Gastroesophageal sphincter (tissue), 4 donors: ENCODE results near the gene LRRIQ1. TPM values are rescaled to one million over a fixed set of nuclear protein-coding genes. Genes with fewer than 3 reads are reported as not detected.

Experiments used
- ATAC-seq: fragments of 150-250 bp; one replicate; pipeline ENCODE4 v1.9.1; 2016; ENCODE audit warnings: mild to moderate bottlenecking, moderate library complexity
- H3K27ac ChIP-seq, 4 donors: fragments of 200-600 bp; sonication (generic) in 3 of 4; 1 replicate in 3 of 4; 2 replicates in 1 of 4; pipeline ENCODE4 v1.5.1; 2016 to 2019
- H3K27me3 ChIP-seq: fragments of 200-600 bp; sonication (generic); one replicate; pipeline ENCODE4 v1.5.1; 2019
- H3K36me3 ChIP-seq, 2 donors: fragments of 200-600 bp; sonication (generic); one replicate each; pipeline ENCODE4 v1.5.1; 2019; ENCODE audit warnings: control low read depth in 1 of 2
- H3K4me1 ChIP-seq, 3 donors: fragments of 200-600 bp; sonication (generic); 1 replicate in 2 of 3; 2 replicates in 1 of 3; pipeline ENCODE4 v1.5.1; 2016 to 2019; ENCODE audit warnings: control low read depth in 2 of 3
- H3K4me3 ChIP-seq, 2 donors: fragments of 200-600 bp; sonication (generic); one replicate each; pipeline ENCODE4 v1.5.1; 2019; ENCODE audit warnings: mild to moderate bottlenecking in 1 of 2, moderate library complexity in 1 of 2
- H3K9me3 ChIP-seq, 3 donors: fragments of 200-600 bp; sonication (generic); one replicate each; pipeline ENCODE4 v1.5.1; 2017 to 2019; ENCODE audit warnings: control low read depth in 2 of 3
- CTCF ChIP-seq, 4 experiments: fragments of 200-600 bp in 2 of 4; fragments of 450-650 bp in 2 of 4; sonication (generic) in 1 of 4; IDR thresholded peaks; one replicate each; pipeline ENCODE4 v1.5.1; 2017 to 2019; ENCODE audit warnings: antibody characterized with exemption in 4 of 4, mild to moderate bottlenecking in 2 of 4, moderate library complexity in 2 of 4
- EP300 ChIP-seq: sonication (generic); formaldehyde crosslinking; IDR thresholded peaks from one replicate; pipeline ENCODE4 v1.6.1; 2017; ENCODE audit warnings: antibody characterized with exemption, mild to moderate bottlenecking
- POLR2A ChIP-seq, 2 donors: fragments of 450-650 bp; IDR thresholded peaks; one replicate each; pipeline ENCODE4 v1.6.1; 2017; ENCODE audit warnings: antibody characterized with exemption in 2 of 2, mild to moderate bottlenecking in 2 of 2, moderate library complexity in 1 of 2
- POLR2AphosphoS5 ChIP-seq: sonication (generic); formaldehyde crosslinking; IDR thresholded peaks from one replicate; pipeline ENCODE4 v1.6.1; 2017; ENCODE audit warnings: antibody characterized with exemption
- whole genome bisulfite sequencing, 2 donors: methylation state at CpG; one replicate each; pipeline ENCODE4 v1.1.5; 2018; ENCODE audit warnings: low coverage in 1 of 2; 5-methylcytosine and 5-hydroxymethylcytosine counted together
- total RNA-seq, 4 donors: library from RNA; depleted of rRNA; stranded (reverse); fragments of >200 nt; gene quantifications; one replicate each; pipeline ENCODE4 v1.1.0, GENCODE V29; 2016

Gene LRRIQ1
- total RNA-seq, 4 donors from 2014 or later: 0.31 to 1.4 (median 0.54) TPM; not detected in 1

DNA sequence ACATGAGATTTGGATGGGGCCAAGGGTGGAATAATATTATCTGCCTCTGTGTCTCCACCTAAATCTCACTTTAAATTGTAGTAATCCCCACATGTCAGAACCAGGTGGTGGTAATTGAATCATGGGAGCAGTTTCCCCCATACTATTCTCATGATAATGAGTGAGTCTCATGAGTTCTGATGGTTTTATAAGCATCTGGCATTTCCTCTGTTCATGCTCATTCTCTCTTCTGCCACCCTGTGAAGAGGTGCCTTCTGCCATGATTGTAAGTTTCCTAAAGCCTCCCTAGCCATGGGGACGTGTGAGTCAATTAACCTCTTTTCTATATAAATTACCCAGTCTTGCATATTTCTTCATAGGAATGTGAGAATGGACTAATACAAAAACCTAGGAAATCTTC, 29.9 kb upstream of the LRRIQ1 start:
- TF ChIP-seq POLR2AphosphoS5 (no peak), EP300 (no peak), POLR2A (IDR thresholded peaks at IDR 0.05) (no peak)
- Histone ChIP-seq H3K27ac (no peak overlapping the region), H3K27me3 (no peaks in the 10 kb centered on the region), H3K4me1 (no peaks in the 10 kb centered on the region), H3K9me3 (no peaks in the 10 kb centered on the region), H3K36me3 (no peaks in the 10 kb centered on the region), H3K4me3 (no peak overlapping the region)
- WGBS, 2 donors: 33 to 64% methylated on average over 1 of the region's 1 CpG
- ATAC-seq: no peak

DNA sequence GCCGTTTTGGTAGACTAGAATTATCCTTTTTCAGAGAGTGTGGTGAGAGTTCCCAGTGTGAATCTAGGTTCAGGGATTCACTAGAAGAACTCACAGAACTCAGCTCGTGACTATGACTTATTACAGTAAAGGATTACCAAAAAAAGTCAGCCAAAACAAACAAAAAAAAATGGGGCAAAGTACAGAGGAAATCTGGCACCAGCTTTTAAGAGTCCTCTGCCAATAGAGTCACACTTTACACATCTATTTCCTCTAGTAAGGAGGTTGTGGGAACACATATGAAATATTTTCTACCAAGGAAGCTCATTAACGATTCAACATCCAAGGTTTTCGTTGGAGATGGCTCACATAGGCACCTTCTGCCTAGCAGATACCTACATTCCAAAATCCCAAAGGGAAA, 28.3 kb upstream of the LRRIQ1 start:
- no peak for ATAC-seq
- WGBS, 2 donors: 48 to 58% methylated on average over 3 to 4 of the region's 4 CpGs
- TF ChIP-seq POLR2A (IDR thresholded peaks at IDR 0.05) (no peak), CTCF (IDR thresholded peaks at IDR 0.05) (no peak), EP300 (no peak), POLR2AphosphoS5 (no peak)

GRCh38 chr12:85016413-85016812, 19.7 kb upstream of the LRRIQ1 start:
- no peak for TF ChIP-seq POLR2A (IDR thresholded peaks at IDR 0.05)
- no peak for TF ChIP-seq CTCF (IDR thresholded peaks at IDR 0.05)
- TF ChIP-seq POLR2AphosphoS5: no peak
- Histone ChIP-seq H3K27ac (no peak overlapping the region), H3K4me3 (no peak overlapping the region), H3K27me3 (no peaks in the 10 kb centered on the region), H3K9me3 (no peaks in the 10 kb centered on the region), H3K4me1 (no peaks in the 10 kb centered on the region), H3K36me3 (no peaks in the 10 kb centered on the region)
- 29 to 45% methylated on average over 1 of the region's 1 CpG for WGBS, 2 donors
- ATAC-seq: peak; percentile 80

More for the DNA sequence above, 28.3 kb upstream of the LRRIQ1 start:
- no peaks in the 10 kb centered on the region for H3K36me3 ChIP-seq
- H3K9me3 ChIP-seq: no peaks in the 10 kb centered on the region
- no peaks in the 10 kb centered on the region for H3K27me3 ChIP-seq
- H3K4me1 ChIP-seq: no peaks in the 10 kb centered on the region
- no peak overlapping the region for H3K4me3 ChIP-seq
- H3K27ac ChIP-seq: no peak overlapping the region

GRCh38 chr12:85017133-85017532, 19.0 kb upstream of the LRRIQ1 start:
- 70 to 85% methylated on average over 3 of the region's 3 CpGs for WGBS, 2 donors
- no peaks in the 10 kb centered on the region for H3K4me1 ChIP-seq
- no peak for ATAC-seq
- no peak overlapping the region for H3K27ac ChIP-seq
- no peaks in the 10 kb centered on the region for H3K27me3 ChIP-seq
- H3K36me3 ChIP-seq: no peaks in the 10 kb centered on the region
- H3K4me3 ChIP-seq: no peak overlapping the region
- TF ChIP-seq POLR2AphosphoS5 (no peak), POLR2A (IDR thresholded peaks at IDR 0.05) (no peak), CTCF (IDR thresholded peaks at IDR 0.05) (no peak), EP300 (no peak)
- no peaks in the 10 kb centered on the region for H3K9me3 ChIP-seq

DNA sequence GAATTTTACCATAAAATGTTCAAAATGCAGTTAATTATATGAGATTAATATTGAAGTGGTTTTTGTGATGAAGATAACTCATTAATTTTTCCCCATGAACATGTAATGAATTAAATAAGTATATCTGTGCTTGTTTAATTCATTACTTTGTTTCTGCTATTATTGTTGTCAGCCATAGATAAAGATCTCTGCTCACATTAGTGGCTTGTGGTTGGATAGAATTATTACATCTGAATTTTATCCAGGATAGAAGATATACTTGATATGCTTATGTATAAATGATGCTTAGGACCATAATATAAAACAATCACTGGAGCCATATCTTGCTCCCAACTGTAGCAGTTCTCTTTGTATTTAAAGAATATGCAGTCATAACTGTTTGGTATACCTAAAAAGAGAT, 18.5 kb upstream of the LRRIQ1 start:
- no peaks in the 10 kb centered on the region for H3K4me1 ChIP-seq
- no peak for TF ChIP-seq CTCF (IDR thresholded peaks at IDR 0.05)
- H3K36me3 ChIP-seq: no peaks in the 10 kb centered on the region
- no peak overlapping the region for H3K4me3 ChIP-seq
- no peak overlapping the region for H3K27ac ChIP-seq
- H3K27me3 ChIP-seq: no peaks in the 10 kb centered on the region
- H3K9me3 ChIP-seq: no peaks in the 10 kb centered on the region
- no peak for ATAC-seq

DNA sequence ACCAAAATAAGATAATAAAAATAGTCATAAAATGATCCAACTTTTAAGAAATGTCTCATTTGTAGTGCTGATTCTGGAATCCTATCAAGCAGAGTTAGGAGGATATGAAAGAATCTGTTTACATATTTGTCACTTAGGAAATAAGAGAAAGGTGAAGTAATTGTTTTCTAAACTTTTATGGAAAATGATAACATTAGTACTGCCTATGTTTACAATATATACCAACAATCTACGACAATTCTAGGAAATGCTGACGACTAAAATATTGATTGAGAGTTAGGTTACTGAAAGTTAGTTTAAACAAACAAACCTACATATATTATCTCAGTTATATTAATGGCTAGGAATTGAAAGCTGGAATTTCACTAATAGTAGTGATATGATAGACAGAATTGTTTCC, 18.1 kb upstream of the LRRIQ1 start:
- no peaks in the 10 kb centered on the region for H3K27me3 ChIP-seq
- no peaks in the 10 kb centered on the region for H3K4me1 ChIP-seq
- no peaks in the 10 kb centered on the region for H3K36me3 ChIP-seq
- no peaks in the 10 kb centered on the region for H3K9me3 ChIP-seq
- no peak for ATAC-seq
- no peak overlapping the region for H3K4me3 ChIP-seq
- 21 to 22% methylated on average over 2 of the region's 2 CpGs for WGBS, 2 donors
- TF ChIP-seq EP300 (no peak), CTCF (IDR thresholded peaks at IDR 0.05) (no peak), POLR2AphosphoS5 (no peak), POLR2A (IDR thresholded peaks at IDR 0.05) (no peak)
- no peak overlapping the region for H3K27ac ChIP-seq
